Measurements from ENCODE around the gene ACTR10.

Gene ACTR10

DNA sequence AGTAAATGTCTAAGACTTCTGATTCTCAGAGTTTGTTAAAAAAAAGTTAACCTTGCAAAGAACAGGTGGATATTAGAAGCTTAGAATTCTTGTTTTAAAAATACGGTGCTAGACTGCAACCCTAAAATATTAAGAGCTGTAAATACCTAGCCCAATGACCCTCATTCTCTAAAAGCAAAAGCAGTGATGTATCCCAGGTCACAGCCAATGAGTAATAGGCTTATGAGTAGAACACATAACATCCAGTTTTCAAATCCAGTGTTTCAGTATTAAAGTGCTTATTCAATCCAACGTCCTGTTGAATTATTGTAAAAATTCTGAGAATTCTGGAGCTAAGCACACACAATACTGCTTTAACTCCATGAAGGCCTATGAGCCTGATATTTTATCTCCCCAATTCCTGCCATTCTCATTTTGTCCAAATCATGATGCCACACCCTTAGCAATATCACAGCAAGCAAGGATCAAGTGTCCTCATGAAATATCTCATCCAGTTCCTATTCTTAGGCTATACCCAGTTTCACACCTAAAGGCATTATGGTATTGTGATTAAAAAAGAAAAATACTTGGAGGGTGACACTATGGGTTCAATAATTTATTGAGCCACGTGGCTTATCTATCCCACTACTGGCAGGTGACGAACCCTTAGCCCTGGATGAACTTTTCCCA is 83.1 kb downstream of the ACTR10 start:
- no peak for DNase-seq

GRCh38 chr14:58283730-58284129 is 83.8 kb downstream of the ACTR10 start:
- no peak for DNase-seq

DNA sequence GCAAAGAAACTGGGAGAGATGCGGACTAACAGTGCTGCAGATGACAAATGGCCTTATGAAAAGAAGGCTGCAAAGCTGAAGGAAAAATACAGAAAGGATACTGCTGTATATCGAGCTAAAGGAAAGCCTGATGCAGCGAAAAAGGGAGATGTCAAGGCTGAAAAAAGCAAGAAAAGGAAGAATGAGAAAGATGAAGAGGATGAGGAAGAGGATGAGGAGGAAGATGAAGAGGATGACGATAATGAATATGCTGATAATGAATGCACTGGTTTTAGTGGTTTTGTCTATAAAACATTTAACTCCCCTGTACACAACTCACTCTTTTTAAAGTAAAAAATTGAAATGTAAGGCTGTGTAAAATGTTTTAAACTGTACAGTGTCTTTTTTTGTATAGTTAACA is 85.2 kb downstream of the ACTR10 start:
- DNase-seq, result no peak
